ENCODE data around the gene IKZF1.

The IKZF1 gene

GRCh38 chr7:50355817-50356178 lies 51.3 kb downstream of the IKZF1 start:
- Histone ChIP-seq H3K9ac (ENCODE audit: low read depth, low read length) (no peak overlapping the region), H3K36me3 (ENCODE audit: control insufficient read depth, insufficient read depth, low read length) (no peaks in the 10 kb centered on the region), H3K9me3 (ENCODE audit: control insufficient read depth, insufficient read depth, low read length) (no peaks in the 10 kb centered on the region), H3K27me3 (ENCODE audit: control insufficient read depth, insufficient read depth, low read length) (no peaks in the 10 kb centered on the region), H3K4me3 (ENCODE audit: low read depth, low read length) (no peak overlapping the region), H3K4me1 (ENCODE audit: control insufficient read depth, insufficient read depth, low read length) (no peaks in the 10 kb centered on the region)

- Histone ChIP-seq H3K4me3 (ENCODE audit: low read depth, low read length) (no peak overlapping the region), H3K4me1 (ENCODE audit: control insufficient read depth, insufficient read depth, low read length) (no peaks in the 10 kb centered on the region), H3K9me3 (ENCODE audit: control insufficient read depth, insufficient read depth, low read length) (no peaks in the 10 kb centered on the region), H3K36me3 (ENCODE audit: control insufficient read depth, insufficient read depth, low read length) (no peaks in the 10 kb centered on the region), H3K27me3 (ENCODE audit: control insufficient read depth, insufficient read depth, low read length) (no peaks in the 10 kb centered on the region), H3K9ac (ENCODE audit: low read depth, low read length) (no peak overlapping the region)
Measured at GRCh38 chr7:50356212-50356944, 51.9 kb downstream of the IKZF1 start.

- Histone ChIP-seq H3K9ac (ENCODE audit: low read depth, low read length) (no peak overlapping the region), H3K36me3 (ENCODE audit: control insufficient read depth, insufficient read depth, low read length) (no peaks in the 10 kb centered on the region), H3K4me3 (ENCODE audit: low read depth, low read length) (no peak overlapping the region), H3K9me3 (ENCODE audit: control insufficient read depth, insufficient read depth, low read length) (no peaks in the 10 kb centered on the region), H3K4me1 (ENCODE audit: control insufficient read depth, insufficient read depth, low read length) (no peaks in the 10 kb centered on the region), H3K27me3 (ENCODE audit: control insufficient read depth, insufficient read depth, low read length) (no peaks in the 10 kb centered on the region)
Measured at GRCh38 chr7:50356945-50357268, 52.4 kb downstream of the IKZF1 start.

- no peaks in the 10 kb centered on the region for H3K36me3 ChIP-seq (ENCODE audit: control insufficient read depth, insufficient read depth, low read length)
- H3K4me1 ChIP-seq (ENCODE audit: control insufficient read depth, insufficient read depth, low read length): no peaks in the 10 kb centered on the region
- no peak overlapping the region for H3K9ac ChIP-seq (ENCODE audit: low read depth, low read length)
Measured at GRCh38 chr7:50357426-50357825, 52.9 kb downstream of the IKZF1 start.

GRCh38 chr7:50358041-50358705 lies 53.7 kb downstream of the IKZF1 start:
- Histone ChIP-seq H3K36me3 (ENCODE audit: control insufficient read depth, insufficient read depth, low read length) (no peaks in the 10 kb centered on the region), H3K4me3 (ENCODE audit: low read depth, low read length) (no peak overlapping the region), H3K27me3 (ENCODE audit: control insufficient read depth, insufficient read depth, low read length) (no peaks in the 10 kb centered on the region), H3K9ac (ENCODE audit: low read depth, low read length) (no peak overlapping the region), H3K4me1 (ENCODE audit: control insufficient read depth, insufficient read depth, low read length) (no peaks in the 10 kb centered on the region), H3K9me3 (ENCODE audit: control insufficient read depth, insufficient read depth, low read length) (no peaks in the 10 kb centered on the region)

More at GRCh38 chr7:50357426-50357825, 52.9 kb downstream of the IKZF1 start:
- no peak overlapping the region for H3K4me3 ChIP-seq (ENCODE audit: low read depth, low read length)
- H3K9me3 ChIP-seq (ENCODE audit: control insufficient read depth, insufficient read depth, low read length): no peaks in the 10 kb centered on the region
- no peaks in the 10 kb centered on the region for H3K27me3 ChIP-seq (ENCODE audit: control insufficient read depth, insufficient read depth, low read length)

- Histone ChIP-seq H3K9ac (ENCODE audit: low read depth, low read length) (no peak overlapping the region), H3K9me3 (ENCODE audit: control insufficient read depth, insufficient read depth, low read length) (no peaks in the 10 kb centered on the region), H3K27me3 (ENCODE audit: control insufficient read depth, insufficient read depth, low read length) (no peaks in the 10 kb centered on the region), H3K36me3 (ENCODE audit: control insufficient read depth, insufficient read depth, low read length) (no peaks in the 10 kb centered on the region), H3K4me3 (ENCODE audit: low read depth, low read length) (no peak overlapping the region), H3K4me1 (ENCODE audit: control insufficient read depth, insufficient read depth, low read length) (no peaks in the 10 kb centered on the region)
Measured at GRCh38 chr7:50358779-50359178, 54.3 kb downstream of the IKZF1 start.

GRCh38 chr7:50359258-50359994 lies 54.9 kb downstream of the IKZF1 start:
- no peak overlapping the region for H3K4me3 ChIP-seq (ENCODE audit: low read depth, low read length)
- H3K9ac ChIP-seq (ENCODE audit: low read depth, low read length): no peak overlapping the region
- no peaks in the 10 kb centered on the region for H3K4me1 ChIP-seq (ENCODE audit: control insufficient read depth, insufficient read depth, low read length)
- no peaks in the 10 kb centered on the region for H3K9me3 ChIP-seq (ENCODE audit: control insufficient read depth, insufficient read depth, low read length)
- no peaks in the 10 kb centered on the region for H3K27me3 ChIP-seq (ENCODE audit: control insufficient read depth, insufficient read depth, low read length)
- no peaks in the 10 kb centered on the region for H3K36me3 ChIP-seq (ENCODE audit: control insufficient read depth, insufficient read depth, low read length)

- Histone ChIP-seq H3K9me3 (ENCODE audit: control insufficient read depth, insufficient read depth, low read length) (no peaks in the 10 kb centered on the region), H3K36me3 (ENCODE audit: control insufficient read depth, insufficient read depth, low read length) (no peaks in the 10 kb centered on the region), H3K4me3 (ENCODE audit: low read depth, low read length) (no peak overlapping the region), H3K9ac (ENCODE audit: low read depth, low read length) (no peak overlapping the region), H3K27me3 (ENCODE audit: control insufficient read depth, insufficient read depth, low read length) (no peaks in the 10 kb centered on the region), H3K4me1 (ENCODE audit: control insufficient read depth, insufficient read depth, low read length) (no peaks in the 10 kb centered on the region)
Measured at GRCh38 chr7:50359995-50360925, 55.7 kb downstream of the IKZF1 start.

GRCh38 chr7:50362142-50362541 lies 57.6 kb downstream of the IKZF1 start:
- Histone ChIP-seq H3K36me3 (ENCODE audit: control insufficient read depth, insufficient read depth, low read length) (no peaks in the 10 kb centered on the region), H3K4me1 (ENCODE audit: control insufficient read depth, insufficient read depth, low read length) (no peaks in the 10 kb centered on the region), H3K27me3 (ENCODE audit: control insufficient read depth, insufficient read depth, low read length) (no peaks in the 10 kb centered on the region), H3K9me3 (ENCODE audit: control insufficient read depth, insufficient read depth, low read length) (no peaks in the 10 kb centered on the region), H3K9ac (ENCODE audit: low read depth, low read length) (no peak overlapping the region), H3K4me3 (ENCODE audit: low read depth, low read length) (no peak overlapping the region)

- H3K9me3 ChIP-seq (ENCODE audit: control insufficient read depth, insufficient read depth, low read length): no peaks in the 10 kb centered on the region
- H3K9ac ChIP-seq (ENCODE audit: low read depth, low read length): no peak overlapping the region
- no peaks in the 10 kb centered on the region for H3K36me3 ChIP-seq (ENCODE audit: control insufficient read depth, insufficient read depth, low read length)
- H3K27me3 ChIP-seq (ENCODE audit: control insufficient read depth, insufficient read depth, low read length): no peaks in the 10 kb centered on the region
- H3K4me1 ChIP-seq (ENCODE audit: control insufficient read depth, insufficient read depth, low read length): no peaks in the 10 kb centered on the region
- no peak overlapping the region for H3K4me3 ChIP-seq (ENCODE audit: low read depth, low read length)
Measured at GRCh38 chr7:50362712-50363282, 58.3 kb downstream of the IKZF1 start.

Measured in iPS-15b (cell line).